ENCODE data around the gene CUL2. TPM values are rescaled to one million over a fixed set of nuclear protein-coding genes. Genes with fewer than 3 reads are reported as not detected.

CUL2 gene
- total RNA-seq, 1 experiment from 2014 or later, result 36.1 TPM

DNA sequence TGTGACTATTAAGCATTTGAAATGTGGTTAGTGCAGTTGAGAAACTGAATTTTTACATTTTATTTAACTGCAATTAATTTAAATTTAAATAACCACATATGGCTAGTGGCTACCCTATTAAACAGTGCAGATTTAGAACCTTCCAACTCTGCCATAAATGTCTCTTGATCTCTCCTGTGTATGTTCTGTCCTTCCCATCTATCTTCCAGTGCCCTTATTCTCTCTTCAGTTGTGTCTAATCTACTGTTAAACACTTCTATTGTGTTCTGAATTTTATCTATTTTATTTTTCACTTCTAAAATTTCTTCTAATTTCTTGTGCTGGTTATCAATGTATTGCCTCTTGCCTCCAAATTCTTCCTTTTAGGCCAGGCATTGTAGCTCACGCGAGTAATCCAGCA is 105.0 kb downstream of the CUL2 start:
- no peaks in the 10 kb centered on the region for H4K20me1 ChIP-seq (ENCODE audit: insufficient read depth)
- no peak overlapping the region for H3K9ac ChIP-seq (ENCODE audit: low read length)
- intact Hi-C loops (cut with micrococcal nuclease), result no loop called here
- H3K79me2 ChIP-seq (ENCODE audit: insufficient read depth, low read length), result no peaks in the 10 kb centered on the region
- TF ChIP-seq MAX (IDR thresholded peaks at IDR 0.05) (no peak), CEBPB (IDR thresholded peaks at IDR 0.05; ENCODE audit: low read depth) (no peak), EZH2phosphoT487 (IDR thresholded peaks at IDR 0.05; ENCODE audit: borderline replicate concordance) (no peak), CBX3 (IDR thresholded peaks at IDR 0.05; ENCODE audit: low read depth) (peak; percentile 80; the same call in 1 of the 2 replicates), EZH2 (IDR thresholded peaks at IDR 0.05) (no peak), ZFX (IDR thresholded peaks at IDR 0.05) (no peak), JUND (IDR thresholded peaks at IDR 0.05) (no peak)
- TF ChIP-seq, protein P1, sequence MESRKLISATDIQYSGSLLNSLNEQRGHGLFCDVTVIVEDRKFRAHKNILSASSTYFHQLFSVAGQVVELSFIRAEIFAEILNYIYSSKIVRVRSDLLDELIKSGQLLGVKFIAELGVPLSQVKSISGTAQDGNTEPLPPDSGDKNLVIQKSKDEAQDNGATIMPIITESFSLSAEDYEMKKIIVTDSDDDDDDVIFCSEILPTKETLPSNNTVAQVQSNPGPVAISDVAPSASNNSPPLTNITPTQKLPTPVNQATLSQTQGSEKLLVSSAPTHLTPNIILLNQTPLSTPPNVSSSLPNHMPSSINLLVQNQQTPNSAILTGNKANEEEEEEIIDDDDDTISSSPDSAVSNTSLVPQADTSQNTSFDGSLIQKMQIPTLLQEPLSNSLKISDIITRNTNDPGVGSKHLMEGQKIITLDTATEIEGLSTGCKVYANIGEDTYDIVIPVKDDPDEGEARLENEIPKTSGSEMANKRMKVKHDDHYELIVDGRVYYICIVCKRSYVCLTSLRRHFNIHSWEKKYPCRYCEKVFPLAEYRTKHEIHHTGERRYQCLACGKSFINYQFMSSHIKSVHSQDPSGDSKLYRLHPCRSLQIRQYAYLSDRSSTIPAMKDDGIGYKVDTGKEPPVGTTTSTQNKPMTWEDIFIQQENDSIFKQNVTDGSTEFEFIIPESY (IDR thresholded peaks at IDR 0.05; ENCODE audit: extremely low read depth, insufficient replicate concordance, low read length), result no peak
- 0 out of 4 replicates have a peak, but pooled peaks cover 0 to 6% of the 10 kb centered on the region in 2 experiments for H3K9me3 ChIP-seq (ENCODE audit: control insufficient read depth in 1 of 2, insufficient read depth in 1 of 2, low read depth in 1 of 2, low read length in 2 of 2)
- no peaks in the 10 kb centered on the region for H3K9me2 ChIP-seq (ENCODE audit: insufficient read depth)
- ChIA-PET CTCF (interaction anchor here (2.0 to 2.4 kb wide), 2 partner anchors 9 to 319 kb away, joined by 5 to 7 read pairs; no protein-coding TSS in a partner anchor), RAD21 (ENCODE audit: low non-redundant PET in 1 of 2, low total read pairs in 2 of 2, uncharacterized antibody in 2 of 2, unreplicated experiment in 2 of 2) (no interaction called here), POLR2A (no interaction called here)
- DNase-seq (ENCODE audit: low read depth, low spot score) (no peak), ATAC-seq (no peak)
- H3K27ac ChIP-seq (ENCODE audit: low read depth, low read length), result no peak overlapping the region
- H3K36me3 ChIP-seq (ENCODE audit: control insufficient read depth in 1 of 2, insufficient read depth in 2 of 2, low read length in 2 of 2), result no peaks in the 10 kb centered on the region
- BruUV-seq (replicated peaks), result no TSS peak
- H2AFZ ChIP-seq (ENCODE audit: low read depth, low read length, poor library complexity, severe bottlenecking), result no peak overlapping the region
- H3K4me2 ChIP-seq (ENCODE audit: low read length), result no peak overlapping the region
- H3K27me3 ChIP-seq (ENCODE audit: insufficient read depth, low read length), result no peaks in the 10 kb centered on the region
- H3K4me1 ChIP-seq (ENCODE audit: control insufficient read depth in 1 of 2, insufficient read depth in 2 of 2, low read length in 2 of 2), result no peaks in the 10 kb centered on the region
- no peak overlapping the region for H3K4me3 ChIP-seq (replicated peaks in 1 of 2; ENCODE audit: low read depth in 1 of 2, low read length in 2 of 2)

- Histone ChIP-seq H3K9me3 (ENCODE audit: control insufficient read depth in 1 of 2, insufficient read depth in 1 of 2, low read depth in 1 of 2, low read length in 2 of 2) (0 out of 4 replicates have a peak, but pooled peaks cover 0 to 6% of the 10 kb centered on the region in 2 experiments), H2AFZ (ENCODE audit: low read depth, low read length, poor library complexity, severe bottlenecking) (no peak overlapping the region), H3K36me3 (ENCODE audit: control insufficient read depth in 1 of 2, insufficient read depth in 2 of 2, low read length in 2 of 2) (no peaks in the 10 kb centered on the region), H3K4me3 (replicated peaks in 1 of 2; ENCODE audit: low read depth in 1 of 2, low read length in 2 of 2) (no peak overlapping the region), H3K27ac (ENCODE audit: low read depth, low read length) (no peak overlapping the region), H4K20me1 (ENCODE audit: insufficient read depth) (no peaks in the 10 kb centered on the region), H3K4me1 (ENCODE audit: control insufficient read depth in 1 of 2, insufficient read depth in 2 of 2, low read length in 2 of 2) (no peaks in the 10 kb centered on the region), H3K9ac (ENCODE audit: low read length) (no peak overlapping the region), H3K27me3 (ENCODE audit: insufficient read depth, low read length) (no peaks in the 10 kb centered on the region), H3K4me2 (ENCODE audit: low read length) (no peak overlapping the region), H3K79me2 (ENCODE audit: insufficient read depth, low read length) (no peaks in the 10 kb centered on the region), H3K9me2 (ENCODE audit: insufficient read depth) (no peaks in the 10 kb centered on the region)
- ChIA-PET RAD21 (ENCODE audit: low non-redundant PET in 1 of 2, low total read pairs in 2 of 2, uncharacterized antibody in 2 of 2, unreplicated experiment in 2 of 2) (no interaction called here), POLR2A (no interaction called here), CTCF (interaction anchor here (0.6 kb wide), 1 partner anchor 13 kb away, joined by 3 read pairs; no protein-coding TSS in a partner anchor)
- ATAC-seq, result no peak
- DNase-seq (ENCODE audit: low read depth, low spot score), result no peak
- BruUV-seq (replicated peaks), result no TSS peak
- intact Hi-C loops (cut with micrococcal nuclease), result no loop called here
- TF ChIP-seq SP1 (IDR thresholded peaks at IDR 0.05; ENCODE audit: low read depth), result no peak
- no peak for TF ChIP-seq SIN3A (IDR thresholded peaks at IDR 0.05; ENCODE audit: low read depth)
- TF ChIP-seq ZFX (IDR thresholded peaks at IDR 0.05), result no peak
- no peak for TF ChIP-seq FOSL1 (IDR thresholded peaks at IDR 0.05; ENCODE audit: low read depth)
- TF ChIP-seq, protein P2, sequence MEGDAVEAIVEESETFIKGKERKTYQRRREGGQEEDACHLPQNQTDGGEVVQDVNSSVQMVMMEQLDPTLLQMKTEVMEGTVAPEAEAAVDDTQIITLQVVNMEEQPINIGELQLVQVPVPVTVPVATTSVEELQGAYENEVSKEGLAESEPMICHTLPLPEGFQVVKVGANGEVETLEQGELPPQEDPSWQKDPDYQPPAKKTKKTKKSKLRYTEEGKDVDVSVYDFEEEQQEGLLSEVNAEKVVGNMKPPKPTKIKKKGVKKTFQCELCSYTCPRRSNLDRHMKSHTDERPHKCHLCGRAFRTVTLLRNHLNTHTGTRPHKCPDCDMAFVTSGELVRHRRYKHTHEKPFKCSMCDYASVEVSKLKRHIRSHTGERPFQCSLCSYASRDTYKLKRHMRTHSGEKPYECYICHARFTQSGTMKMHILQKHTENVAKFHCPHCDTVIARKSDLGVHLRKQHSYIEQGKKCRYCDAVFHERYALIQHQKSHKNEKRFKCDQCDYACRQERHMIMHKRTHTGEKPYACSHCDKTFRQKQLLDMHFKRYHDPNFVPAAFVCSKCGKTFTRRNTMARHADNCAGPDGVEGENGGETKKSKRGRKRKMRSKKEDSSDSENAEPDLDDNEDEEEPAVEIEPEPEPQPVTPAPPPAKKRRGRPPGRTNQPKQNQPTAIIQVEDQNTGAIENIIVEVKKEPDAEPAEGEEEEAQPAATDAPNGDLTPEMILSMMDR (IDR thresholded peaks at IDR 0.05 in 2 of 3, conservative IDR thresholded peaks at IDR 0.05 in 1 of 3; ENCODE audit: borderline replicate concordance in 1 of 3, insufficient read depth in 1 of 3, low read depth in 2 of 3, low read length in 2 of 3), result no peak
- TF ChIP-seq MAX (IDR thresholded peaks at IDR 0.05), result no peak
- TF ChIP-seq CEBPB (IDR thresholded peaks at IDR 0.05; ENCODE audit: low read depth), result no peak
- no peak for TF ChIP-seq RAD21 (IDR thresholded peaks at IDR 0.05; ENCODE audit: low read depth)
- TF ChIP-seq ATF3 (IDR thresholded peaks at IDR 0.05), result no peak
- no peak for TF ChIP-seq POLR2AphosphoS5 (IDR thresholded peaks at IDR 0.05; ENCODE audit: low read depth, low read length)
- no peak for TF ChIP-seq EZH2 (IDR thresholded peaks at IDR 0.05)
- no peak for TF ChIP-seq ELF1 (IDR thresholded peaks at IDR 0.05; ENCODE audit: borderline replicate concordance, low read depth)
- no peak for TF ChIP-seq ZNF274 (IDR thresholded peaks at IDR 0.05; ENCODE audit: low read depth, low read length)
- no peak for TF ChIP-seq EGR1 (IDR thresholded peaks at IDR 0.05; ENCODE audit: low read depth)
Observed at GRCh38 chr10:34981844-34982243, 108.3 kb downstream of the CUL2 start.

Data from HCT116 (cell line).